GM12873 (cell line): ENCODE results near the gene HSPA12A.

ENCODE experiments used
- TF ChIP-seq, protein P1 (sequence below): IDR thresholded peaks from 2 replicates; pipeline ENCODE4 v1.5.1; 2012; ENCODE audit warnings: low read depth, mild to moderate bottlenecking, moderate library complexity, low read length, control low read depth; ENCODE audit not compliant: insufficient read depth; ENCODE audit errors: missing control alignments

Gene HSPA12A

DNA sequence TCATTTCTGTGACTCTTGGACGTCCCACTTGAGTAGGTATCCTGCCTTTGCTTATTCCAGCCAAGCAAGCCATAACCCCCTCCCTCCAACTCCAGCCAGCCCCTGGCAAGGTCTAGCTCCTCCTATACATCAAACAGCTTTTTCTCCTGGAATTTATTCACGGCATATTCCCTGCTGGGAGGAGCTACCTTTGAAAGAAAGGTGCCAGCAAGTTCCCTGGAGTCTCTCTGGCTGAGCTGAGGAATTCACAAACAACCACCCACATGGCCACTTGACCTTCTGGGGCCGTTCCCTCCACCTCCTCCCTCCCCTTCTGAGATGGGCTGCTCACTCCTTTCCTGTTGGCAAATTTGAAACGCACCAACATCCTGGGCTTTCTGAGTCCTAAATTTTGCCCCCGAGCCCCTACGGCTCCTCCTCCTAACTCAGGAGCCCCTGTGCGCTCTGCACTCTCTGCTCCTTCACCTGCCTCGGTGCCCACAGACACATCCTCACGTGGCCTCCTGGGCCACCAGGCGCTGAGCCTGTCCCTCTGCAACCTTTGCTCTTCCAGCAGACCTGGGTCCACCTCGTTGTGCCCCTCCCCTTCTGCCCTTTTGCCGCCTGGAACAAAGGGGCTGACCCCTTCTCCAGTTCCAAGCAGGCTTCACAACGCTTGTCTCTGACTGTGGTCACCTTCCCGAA is 48.0 kb downstream of the HSPA12A start:
- TF ChIP-seq, protein P1, sequence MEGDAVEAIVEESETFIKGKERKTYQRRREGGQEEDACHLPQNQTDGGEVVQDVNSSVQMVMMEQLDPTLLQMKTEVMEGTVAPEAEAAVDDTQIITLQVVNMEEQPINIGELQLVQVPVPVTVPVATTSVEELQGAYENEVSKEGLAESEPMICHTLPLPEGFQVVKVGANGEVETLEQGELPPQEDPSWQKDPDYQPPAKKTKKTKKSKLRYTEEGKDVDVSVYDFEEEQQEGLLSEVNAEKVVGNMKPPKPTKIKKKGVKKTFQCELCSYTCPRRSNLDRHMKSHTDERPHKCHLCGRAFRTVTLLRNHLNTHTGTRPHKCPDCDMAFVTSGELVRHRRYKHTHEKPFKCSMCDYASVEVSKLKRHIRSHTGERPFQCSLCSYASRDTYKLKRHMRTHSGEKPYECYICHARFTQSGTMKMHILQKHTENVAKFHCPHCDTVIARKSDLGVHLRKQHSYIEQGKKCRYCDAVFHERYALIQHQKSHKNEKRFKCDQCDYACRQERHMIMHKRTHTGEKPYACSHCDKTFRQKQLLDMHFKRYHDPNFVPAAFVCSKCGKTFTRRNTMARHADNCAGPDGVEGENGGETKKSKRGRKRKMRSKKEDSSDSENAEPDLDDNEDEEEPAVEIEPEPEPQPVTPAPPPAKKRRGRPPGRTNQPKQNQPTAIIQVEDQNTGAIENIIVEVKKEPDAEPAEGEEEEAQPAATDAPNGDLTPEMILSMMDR = no peak

DNA sequence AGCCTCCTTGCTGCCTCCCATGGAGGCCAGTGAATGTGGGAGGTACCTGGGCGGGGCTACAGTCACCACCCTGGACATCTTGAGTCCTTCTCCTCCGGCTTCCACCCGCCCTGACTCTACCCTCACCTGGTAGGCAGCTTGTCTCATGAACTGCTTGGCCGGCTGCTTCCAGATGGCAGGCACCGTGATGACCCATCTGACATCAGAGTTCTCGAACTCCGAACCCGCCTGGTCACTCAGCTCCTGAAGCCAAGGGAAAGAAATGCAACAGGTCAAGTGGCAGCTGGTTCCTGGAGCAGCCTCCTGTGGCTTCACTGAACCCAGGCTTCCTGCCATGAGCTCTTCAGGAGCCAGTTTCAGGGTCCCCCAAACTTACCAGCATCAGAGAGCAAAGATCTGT is 50.1 kb downstream of the HSPA12A start:
- TF ChIP-seq, protein P1 = no peak

DNA sequence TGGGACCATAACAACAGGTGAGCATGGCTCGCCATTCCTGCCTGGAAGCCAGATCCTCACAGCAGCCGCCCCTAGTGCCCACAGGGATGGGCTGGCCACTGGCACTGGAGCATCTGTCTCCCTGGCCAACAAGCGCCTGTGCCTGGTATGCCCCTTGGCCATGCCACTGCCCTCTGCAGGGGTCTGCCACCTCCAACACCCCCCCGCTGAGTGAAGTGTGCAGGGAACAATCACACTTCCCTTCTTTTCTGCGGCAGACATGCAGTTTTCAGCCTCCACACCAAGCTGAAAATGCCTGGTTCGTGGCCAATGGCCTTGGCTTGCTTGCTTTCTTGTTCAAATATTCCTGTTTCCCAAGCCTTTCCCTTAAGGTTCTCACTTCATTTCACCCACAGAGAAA is 50.7 kb downstream of the HSPA12A start:
- TF ChIP-seq, protein P1 = no peak

DNA sequence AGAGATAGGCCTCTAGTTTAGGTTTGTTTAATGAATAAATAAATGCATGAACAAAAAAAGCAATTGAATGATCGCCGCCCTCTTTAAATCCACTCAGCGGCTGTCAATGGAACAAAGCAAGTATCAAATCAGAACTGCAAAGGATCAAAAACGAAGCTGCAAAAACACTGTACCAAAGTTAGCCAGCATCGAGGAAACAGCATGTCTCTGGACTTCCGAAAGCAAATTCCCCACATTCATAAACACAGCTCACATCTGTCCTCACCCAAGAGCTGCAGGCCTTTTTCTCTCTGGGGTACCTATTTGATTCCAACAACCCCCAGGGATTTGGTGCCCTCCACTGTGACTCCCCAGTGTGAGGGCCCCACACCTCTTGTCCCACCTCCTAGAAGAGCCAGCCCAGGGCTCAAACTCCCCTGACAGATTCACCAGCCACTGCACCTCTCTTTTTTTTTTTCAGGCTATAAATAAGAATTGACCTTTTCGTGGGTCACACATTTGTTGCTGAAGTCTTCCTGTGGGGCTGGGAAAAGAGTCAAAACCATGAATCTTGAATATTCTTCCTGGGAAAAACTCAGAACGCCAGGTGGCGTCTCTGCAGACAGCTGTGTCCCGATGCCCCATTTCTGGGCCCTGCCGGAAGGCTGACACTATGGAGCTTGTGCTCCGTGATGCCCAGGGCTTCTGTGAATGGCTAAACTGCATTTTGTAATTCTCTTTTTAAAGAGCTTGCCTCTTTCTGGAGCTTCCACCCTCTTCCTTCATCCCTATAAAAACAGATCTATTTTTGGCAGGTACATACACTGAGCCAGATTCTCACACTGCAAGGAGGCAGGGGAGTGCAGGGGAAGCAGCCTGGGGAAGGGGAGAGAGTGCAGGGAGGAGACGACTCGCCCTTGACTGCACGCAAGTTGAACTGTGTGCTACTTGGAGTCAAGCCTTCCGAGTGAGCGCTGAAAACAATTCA is 51.7 kb downstream of the HSPA12A start:
- TF ChIP-seq, protein P1 = no peak

DNA sequence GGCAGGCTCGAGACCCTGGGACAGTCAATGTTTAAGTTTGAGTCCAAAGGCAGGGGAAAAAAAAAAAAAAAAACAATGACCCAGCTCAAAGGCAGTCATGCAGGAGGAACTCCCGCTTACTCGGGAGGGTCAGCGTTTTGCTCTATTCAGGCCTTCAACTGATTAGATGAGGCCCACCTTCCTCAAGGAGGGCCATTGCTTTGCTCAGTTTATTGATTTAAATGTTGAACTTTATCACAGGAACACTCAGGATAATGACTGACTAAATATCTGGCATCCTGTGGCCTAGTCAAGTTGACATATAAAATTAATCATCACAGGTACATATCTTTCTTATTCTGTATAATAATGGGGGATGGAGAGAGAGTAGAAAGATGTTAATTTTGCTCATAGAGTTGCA is 52.6 kb downstream of the HSPA12A start:
- TF ChIP-seq, protein P1 = no peak

DNA sequence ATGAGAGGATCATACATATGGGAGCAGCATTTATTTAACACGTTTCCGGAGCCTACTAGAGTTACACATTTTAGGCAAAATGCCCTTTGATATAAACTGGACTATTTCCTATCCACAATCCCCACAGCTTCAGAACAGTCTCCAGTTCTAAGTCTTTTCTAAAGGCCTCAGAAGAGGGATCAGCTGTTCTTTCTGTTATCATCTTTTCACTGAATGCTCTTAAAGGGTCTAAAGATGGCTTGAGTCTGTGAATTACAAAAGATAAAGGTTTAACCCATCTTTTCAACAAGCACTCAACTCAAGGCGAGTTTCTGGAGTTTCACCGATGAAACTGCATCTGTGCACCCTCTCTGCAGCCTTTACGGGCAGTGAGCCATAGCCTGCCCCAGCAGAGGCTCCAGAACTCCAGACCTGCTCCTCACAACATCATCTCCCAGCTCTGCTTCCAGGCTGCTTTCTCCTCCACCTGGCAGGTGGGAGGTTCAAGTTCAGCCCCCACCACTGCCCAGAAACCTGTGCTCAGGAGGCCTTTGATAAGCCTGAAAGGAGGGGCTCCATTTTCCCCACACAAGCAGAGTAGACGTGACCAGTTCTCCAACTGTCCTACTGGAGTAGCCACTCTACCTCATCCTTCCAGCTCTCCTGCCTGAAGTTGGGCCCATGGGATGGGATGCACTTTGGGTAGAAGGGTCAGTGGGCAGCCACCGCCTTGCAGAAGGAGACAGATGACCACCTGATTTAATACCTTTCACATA is 53.4 kb downstream of the HSPA12A start:
- TF ChIP-seq, protein P1 = no peak

DNA sequence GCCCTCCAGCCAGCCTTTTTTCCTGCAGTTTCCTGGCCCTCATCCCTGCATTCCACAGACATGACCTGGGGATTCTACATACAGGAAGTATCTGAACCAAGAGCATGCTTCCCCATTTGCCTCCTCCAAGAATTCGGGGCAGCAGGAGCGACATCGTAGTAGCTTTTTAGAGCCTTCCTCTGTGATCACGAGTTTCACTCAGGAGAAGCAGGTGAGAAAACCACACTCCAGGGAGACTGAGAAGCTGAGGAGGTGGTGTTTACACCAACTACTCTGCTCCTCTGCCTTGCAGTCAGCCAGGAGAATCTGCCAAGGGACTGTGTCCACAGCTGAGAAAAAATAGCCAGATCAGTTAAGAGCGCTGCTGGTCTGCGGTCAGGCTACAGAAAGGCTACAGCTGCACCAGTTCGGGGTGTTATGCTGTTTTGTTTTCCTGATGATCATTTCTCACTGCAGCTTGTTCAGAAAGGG is 54.1 kb downstream of the HSPA12A start:
- TF ChIP-seq, protein P1 = no peak
